ENCODE data around the gene DSPP. TPM values are rescaled to one million over a fixed set of nuclear protein-coding genes. Genes with fewer than 3 reads are reported as not detected.

Gene DSPP
- total RNA-seq, 1 experiment from 2014 or later, result not detected

GRCh38 chr4:87622303-87622702, 14.0 kb downstream of the DSPP start:
- H3K27me3 Mint-ChIP-seq (ENCODE audit: unreplicated experiment), result peaks cover 29% of the 10 kb centered on the region
- no peak overlapping the region for H3K27ac Mint-ChIP-seq (ENCODE audit: unreplicated experiment)
- intact Hi-C loops (cut with micrococcal nuclease; ENCODE audit: unreplicated experiment), result no loop called here
- no peaks in the 10 kb centered on the region for H3K4me1 Mint-ChIP-seq (ENCODE audit: low read depth, unreplicated experiment)
- CTCF ChIA-PET, result no interaction called here
- TF ChIP-seq CTCF (IDR thresholded peaks at IDR 0.05; ENCODE audit: unreplicated experiment), result no peak
- no TSS peak for BruUV-seq (replicated peaks)
- no peaks in the 10 kb centered on the region for H3K36me3 Mint-ChIP-seq (ENCODE audit: insufficient read depth, unreplicated experiment)
- no peak for DNase-seq
- no peaks in the 10 kb centered on the region for H3K9me3 Mint-ChIP-seq (ENCODE audit: low read depth, unreplicated experiment)
- no peak overlapping the region for H3K4me3 Mint-ChIP-seq (ENCODE audit: low read depth, unreplicated experiment)

- no peaks in the 10 kb centered on the region for H3K4me1 Mint-ChIP-seq (ENCODE audit: low read depth, unreplicated experiment)
- DNase-seq, result no peak
- BruUV-seq (replicated peaks), result no TSS peak
- H3K27me3 Mint-ChIP-seq (ENCODE audit: unreplicated experiment), result peaks cover 29% of the 10 kb centered on the region
- intact Hi-C loops (cut with micrococcal nuclease; ENCODE audit: unreplicated experiment), result no loop called here
- no peak overlapping the region for H3K27ac Mint-ChIP-seq (ENCODE audit: unreplicated experiment)
- TF ChIP-seq CTCF (IDR thresholded peaks at IDR 0.05; ENCODE audit: unreplicated experiment), result no peak
- no peak overlapping the region for H3K4me3 Mint-ChIP-seq (ENCODE audit: low read depth, unreplicated experiment)
- no peaks in the 10 kb centered on the region for H3K9me3 Mint-ChIP-seq (ENCODE audit: low read depth, unreplicated experiment)
- no peaks in the 10 kb centered on the region for H3K36me3 Mint-ChIP-seq (ENCODE audit: insufficient read depth, unreplicated experiment)
- CTCF ChIA-PET, result no interaction called here
Measured at GRCh38 chr4:87624698-87625097, 16.4 kb downstream of the DSPP start.

GRCh38 chr4:87631668-87632067, 23.3 kb downstream of the DSPP start:
- intact Hi-C loops (cut with micrococcal nuclease; ENCODE audit: unreplicated experiment), result no loop called here
- CTCF ChIA-PET, result no interaction called here
- DNase-seq, result no peak
- Mint-ChIP-seq H3K27ac (ENCODE audit: unreplicated experiment) (no peak overlapping the region), H3K4me3 (ENCODE audit: low read depth, unreplicated experiment) (no peak overlapping the region), H3K4me1 (ENCODE audit: low read depth, unreplicated experiment) (no peaks in the 10 kb centered on the region), H3K36me3 (ENCODE audit: insufficient read depth, unreplicated experiment) (no peaks in the 10 kb centered on the region), H3K9me3 (ENCODE audit: low read depth, unreplicated experiment) (no peaks in the 10 kb centered on the region), H3K27me3 (ENCODE audit: unreplicated experiment) (no peaks in the 10 kb centered on the region)
- no peak for TF ChIP-seq CTCF (IDR thresholded peaks at IDR 0.05; ENCODE audit: unreplicated experiment)
- BruUV-seq (replicated peaks), result no TSS peak

- no peaks in the 10 kb centered on the region for H3K36me3 Mint-ChIP-seq (ENCODE audit: insufficient read depth, unreplicated experiment)
- no peak overlapping the region for H3K4me3 Mint-ChIP-seq (ENCODE audit: low read depth, unreplicated experiment)
- H3K4me1 Mint-ChIP-seq (ENCODE audit: low read depth, unreplicated experiment), result no peaks in the 10 kb centered on the region
- intact Hi-C loops (cut with micrococcal nuclease; ENCODE audit: unreplicated experiment), result no loop called here
- CTCF ChIA-PET, result no interaction called here
- no TSS peak for BruUV-seq (replicated peaks)
- DNase-seq, result no peak
- no peak for TF ChIP-seq CTCF (IDR thresholded peaks at IDR 0.05; ENCODE audit: unreplicated experiment)
- H3K27ac Mint-ChIP-seq (ENCODE audit: unreplicated experiment), result no peak overlapping the region
- H3K9me3 Mint-ChIP-seq (ENCODE audit: low read depth, unreplicated experiment), result no peaks in the 10 kb centered on the region
- no peaks in the 10 kb centered on the region for H3K27me3 Mint-ChIP-seq (ENCODE audit: unreplicated experiment)
Measured at GRCh38 chr4:87632469-87632868, 24.1 kb downstream of the DSPP start.

GRCh38 chr4:87633243-87633642, 24.9 kb downstream of the DSPP start:
- BruUV-seq (replicated peaks), result no TSS peak
- DNase-seq, result no peak
- intact Hi-C loops (cut with micrococcal nuclease; ENCODE audit: unreplicated experiment), result no loop called here
- no peak for TF ChIP-seq CTCF (IDR thresholded peaks at IDR 0.05; ENCODE audit: unreplicated experiment)
- no peaks in the 10 kb centered on the region for H3K36me3 Mint-ChIP-seq (ENCODE audit: insufficient read depth, unreplicated experiment)
- no peak overlapping the region for H3K27ac Mint-ChIP-seq (ENCODE audit: unreplicated experiment)
- CTCF ChIA-PET, result no interaction called here
- H3K4me1 Mint-ChIP-seq (ENCODE audit: low read depth, unreplicated experiment), result no peaks in the 10 kb centered on the region
- no peaks in the 10 kb centered on the region for H3K9me3 Mint-ChIP-seq (ENCODE audit: low read depth, unreplicated experiment)
- no peak overlapping the region for H3K4me3 Mint-ChIP-seq (ENCODE audit: low read depth, unreplicated experiment)
- no peaks in the 10 kb centered on the region for H3K27me3 Mint-ChIP-seq (ENCODE audit: unreplicated experiment)
